Measurements from ENCODE around the gene CCDC33. TPM values are rescaled to one million over a fixed set of nuclear protein-coding genes. Genes with fewer than 3 reads are reported as not detected.

The CCDC33 gene
- total and polyA plus RNA-seq, 2 experiments from 2014 or later = 2.6 to 2.8 TPM

DNA sequence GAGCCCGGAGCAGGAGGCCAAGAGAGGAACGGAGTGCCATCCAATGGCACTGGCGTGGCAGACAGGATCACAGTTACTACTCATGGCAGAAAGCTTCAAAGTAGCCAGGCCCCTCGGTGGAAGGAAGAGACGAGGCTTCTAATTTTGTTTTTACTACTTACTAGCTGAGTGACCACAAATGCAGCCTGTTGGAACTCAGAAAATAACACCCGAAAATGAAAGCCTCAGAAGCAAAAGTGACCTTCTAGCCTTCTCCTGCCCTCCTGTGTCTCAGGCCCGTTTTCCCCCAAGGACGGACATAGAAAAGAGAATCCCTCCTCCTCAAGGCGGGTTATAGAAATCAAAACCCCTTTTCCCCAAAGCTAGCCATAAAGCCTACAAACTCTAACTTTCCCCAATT lies 23.6 kb upstream of the CCDC33 start:
- H3K79me2 ChIP-seq (replicated peaks; ENCODE audit: insufficient read depth) = no peaks in the 10 kb centered on the region
- Mint-ChIP-seq H3K4me1 (peaks cover 82% of the 10 kb centered on the region), H3K9me3 (no peaks in the 10 kb centered on the region; the same call in 1 of the 3 replicates), H3K27me3 (ENCODE audit: insufficient read depth, low read depth, poor library complexity) (peaks cover 57% of the 10 kb centered on the region), H3K4me3 (no peak overlapping the region), H3K36me3 (ENCODE audit: low read depth) (peaks cover 20% of the 10 kb centered on the region; the same call in 2 of the 3 replicates), H3K27ac (no peak overlapping the region)
- H3K9me2 ChIP-seq (ENCODE audit: insufficient read depth) = no peaks in the 10 kb centered on the region
- no peaks in the 10 kb centered on the region for H3K36me3 ChIP-seq (ENCODE audit: insufficient read depth)
- TF ChIP-seq NANOG (IDR thresholded peaks at IDR 0.05; ENCODE audit: borderline replicate concordance) (no peak), STAT1 (IDR thresholded peaks at IDR 0.05; ENCODE audit: unreplicated experiment) (no peak), CREB1 (CRISPR knock-in tag; IDR thresholded peaks at IDR 0.05; ENCODE audit: low read depth) (no peak), EZH2phosphoT487 (IDR thresholded peaks at IDR 0.05; ENCODE audit: unreplicated experiment) (no peak), JUNB (IDR thresholded peaks at IDR 0.05; ENCODE audit: unreplicated experiment) (no peak), POLR2AphosphoS5 (IDR thresholded peaks at IDR 0.05; ENCODE audit: low read depth) (no peak)
- ATAC-seq (no peak), DNase-seq (ENCODE audit: low spot score) (no peak)
- peak overlapping the region; percentile 62; the same call in 1 of the 2 replicates for H3K4me2 ChIP-seq
- peaks cover 73% of the 10 kb centered on the region for H3K4me1 ChIP-seq (ENCODE audit: insufficient read depth)
- no peak overlapping the region for H3K4me3 ChIP-seq
- H4K20me1 ChIP-seq (replicated peaks; ENCODE audit: insufficient read depth) = 0 out of 2 replicates have a peak, but pooled peaks cover 4% of the 10 kb centered on the region
- H2AFZ ChIP-seq = no peak overlapping the region
- H3F3A ChIP-seq (replicated peaks; ENCODE audit: low read depth) = peaks cover 9% of the 10 kb centered on the region
- H3K27ac ChIP-seq (ENCODE audit: low read depth) = no peak overlapping the region
- H3K27me3 ChIP-seq (ENCODE audit: insufficient read depth) = peaks cover 40% of the 10 kb centered on the region

- no peaks in the 10 kb centered on the region for H3K79me2 ChIP-seq (replicated peaks; ENCODE audit: insufficient read depth)
- H3K9me3 Mint-ChIP-seq = no peaks in the 10 kb centered on the region; the same call in 1 of the 3 replicates
- peaks cover 14% of the 10 kb centered on the region; the same call in 2 of the 3 replicates for H3K36me3 Mint-ChIP-seq (ENCODE audit: low read depth)
- peaks cover 54% of the 10 kb centered on the region for H3K27me3 Mint-ChIP-seq (ENCODE audit: insufficient read depth, low read depth, poor library complexity)
- H3K4me3 Mint-ChIP-seq = peak overlapping the region; percentile 11; the same call in 2 of the 3 replicates
- H3K4me3 ChIP-seq = peak overlapping the region; percentile 30; the same call in 1 of the 2 replicates
- peaks cover 66% of the 10 kb centered on the region for H3K4me1 ChIP-seq (ENCODE audit: insufficient read depth)
- H3K27ac Mint-ChIP-seq = no peak overlapping the region
- 0 out of 2 replicates have a peak, but pooled peaks cover 4% of the 10 kb centered on the region for H4K20me1 ChIP-seq (replicated peaks; ENCODE audit: insufficient read depth)
- peaks cover 53% of the 10 kb centered on the region for H3K27me3 ChIP-seq (ENCODE audit: insufficient read depth)
- H3K36me3 ChIP-seq (ENCODE audit: insufficient read depth) = no peaks in the 10 kb centered on the region
- DNase-seq (ENCODE audit: low spot score) (peak; percentile 79), ATAC-seq (peak; percentile 52)
- peak overlapping the region; percentile 67 for H3K4me2 ChIP-seq
- H3F3A ChIP-seq (replicated peaks; ENCODE audit: low read depth) = peaks cover 9% of the 10 kb centered on the region
- H3K4me1 Mint-ChIP-seq = peaks cover 69% of the 10 kb centered on the region
- H3K27ac ChIP-seq (ENCODE audit: low read depth) = no peak overlapping the region
- H2AFZ ChIP-seq = no peak overlapping the region
- H3K9me2 ChIP-seq (ENCODE audit: insufficient read depth) = no peaks in the 10 kb centered on the region
- TF ChIP-seq ZNF331 (CRISPR knock-in tag; IDR thresholded peaks at IDR 0.05; ENCODE audit: low read depth) (no peak), CTCF (conservative IDR thresholded peaks at IDR 0.05; ENCODE audit: low read depth in 2 of 2) (no peak), JUNB (IDR thresholded peaks at IDR 0.05; ENCODE audit: unreplicated experiment) (no peak), POLR2AphosphoS5 (IDR thresholded peaks at IDR 0.05; ENCODE audit: low read depth) (no peak), STAT1 (IDR thresholded peaks at IDR 0.05; ENCODE audit: unreplicated experiment) (no peak), EZH2phosphoT487 (IDR thresholded peaks at IDR 0.05; ENCODE audit: unreplicated experiment) (no peak)
- TF ChIP-seq, protein P1, sequence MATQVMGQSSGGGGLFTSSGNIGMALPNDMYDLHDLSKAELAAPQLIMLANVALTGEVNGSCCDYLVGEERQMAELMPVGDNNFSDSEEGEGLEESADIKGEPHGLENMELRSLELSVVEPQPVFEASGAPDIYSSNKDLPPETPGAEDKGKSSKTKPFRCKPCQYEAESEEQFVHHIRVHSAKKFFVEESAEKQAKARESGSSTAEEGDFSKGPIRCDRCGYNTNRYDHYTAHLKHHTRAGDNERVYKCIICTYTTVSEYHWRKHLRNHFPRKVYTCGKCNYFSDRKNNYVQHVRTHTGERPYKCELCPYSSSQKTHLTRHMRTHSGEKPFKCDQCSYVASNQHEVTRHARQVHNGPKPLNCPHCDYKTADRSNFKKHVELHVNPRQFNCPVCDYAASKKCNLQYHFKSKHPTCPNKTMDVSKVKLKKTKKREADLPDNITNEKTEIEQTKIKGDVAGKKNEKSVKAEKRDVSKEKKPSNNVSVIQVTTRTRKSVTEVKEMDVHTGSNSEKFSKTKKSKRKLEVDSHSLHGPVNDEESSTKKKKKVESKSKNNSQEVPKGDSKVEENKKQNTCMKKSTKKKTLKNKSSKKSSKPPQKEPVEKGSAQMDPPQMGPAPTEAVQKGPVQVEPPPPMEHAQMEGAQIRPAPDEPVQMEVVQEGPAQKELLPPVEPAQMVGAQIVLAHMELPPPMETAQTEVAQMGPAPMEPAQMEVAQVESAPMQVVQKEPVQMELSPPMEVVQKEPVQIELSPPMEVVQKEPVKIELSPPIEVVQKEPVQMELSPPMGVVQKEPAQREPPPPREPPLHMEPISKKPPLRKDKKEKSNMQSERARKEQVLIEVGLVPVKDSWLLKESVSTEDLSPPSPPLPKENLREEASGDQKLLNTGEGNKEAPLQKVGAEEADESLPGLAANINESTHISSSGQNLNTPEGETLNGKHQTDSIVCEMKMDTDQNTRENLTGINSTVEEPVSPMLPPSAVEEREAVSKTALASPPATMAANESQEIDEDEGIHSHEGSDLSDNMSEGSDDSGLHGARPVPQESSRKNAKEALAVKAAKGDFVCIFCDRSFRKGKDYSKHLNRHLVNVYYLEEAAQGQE (IDR thresholded peaks at IDR 0.05; ENCODE audit: unreplicated experiment) = no peak
- TF ChIP-seq, protein P2, sequence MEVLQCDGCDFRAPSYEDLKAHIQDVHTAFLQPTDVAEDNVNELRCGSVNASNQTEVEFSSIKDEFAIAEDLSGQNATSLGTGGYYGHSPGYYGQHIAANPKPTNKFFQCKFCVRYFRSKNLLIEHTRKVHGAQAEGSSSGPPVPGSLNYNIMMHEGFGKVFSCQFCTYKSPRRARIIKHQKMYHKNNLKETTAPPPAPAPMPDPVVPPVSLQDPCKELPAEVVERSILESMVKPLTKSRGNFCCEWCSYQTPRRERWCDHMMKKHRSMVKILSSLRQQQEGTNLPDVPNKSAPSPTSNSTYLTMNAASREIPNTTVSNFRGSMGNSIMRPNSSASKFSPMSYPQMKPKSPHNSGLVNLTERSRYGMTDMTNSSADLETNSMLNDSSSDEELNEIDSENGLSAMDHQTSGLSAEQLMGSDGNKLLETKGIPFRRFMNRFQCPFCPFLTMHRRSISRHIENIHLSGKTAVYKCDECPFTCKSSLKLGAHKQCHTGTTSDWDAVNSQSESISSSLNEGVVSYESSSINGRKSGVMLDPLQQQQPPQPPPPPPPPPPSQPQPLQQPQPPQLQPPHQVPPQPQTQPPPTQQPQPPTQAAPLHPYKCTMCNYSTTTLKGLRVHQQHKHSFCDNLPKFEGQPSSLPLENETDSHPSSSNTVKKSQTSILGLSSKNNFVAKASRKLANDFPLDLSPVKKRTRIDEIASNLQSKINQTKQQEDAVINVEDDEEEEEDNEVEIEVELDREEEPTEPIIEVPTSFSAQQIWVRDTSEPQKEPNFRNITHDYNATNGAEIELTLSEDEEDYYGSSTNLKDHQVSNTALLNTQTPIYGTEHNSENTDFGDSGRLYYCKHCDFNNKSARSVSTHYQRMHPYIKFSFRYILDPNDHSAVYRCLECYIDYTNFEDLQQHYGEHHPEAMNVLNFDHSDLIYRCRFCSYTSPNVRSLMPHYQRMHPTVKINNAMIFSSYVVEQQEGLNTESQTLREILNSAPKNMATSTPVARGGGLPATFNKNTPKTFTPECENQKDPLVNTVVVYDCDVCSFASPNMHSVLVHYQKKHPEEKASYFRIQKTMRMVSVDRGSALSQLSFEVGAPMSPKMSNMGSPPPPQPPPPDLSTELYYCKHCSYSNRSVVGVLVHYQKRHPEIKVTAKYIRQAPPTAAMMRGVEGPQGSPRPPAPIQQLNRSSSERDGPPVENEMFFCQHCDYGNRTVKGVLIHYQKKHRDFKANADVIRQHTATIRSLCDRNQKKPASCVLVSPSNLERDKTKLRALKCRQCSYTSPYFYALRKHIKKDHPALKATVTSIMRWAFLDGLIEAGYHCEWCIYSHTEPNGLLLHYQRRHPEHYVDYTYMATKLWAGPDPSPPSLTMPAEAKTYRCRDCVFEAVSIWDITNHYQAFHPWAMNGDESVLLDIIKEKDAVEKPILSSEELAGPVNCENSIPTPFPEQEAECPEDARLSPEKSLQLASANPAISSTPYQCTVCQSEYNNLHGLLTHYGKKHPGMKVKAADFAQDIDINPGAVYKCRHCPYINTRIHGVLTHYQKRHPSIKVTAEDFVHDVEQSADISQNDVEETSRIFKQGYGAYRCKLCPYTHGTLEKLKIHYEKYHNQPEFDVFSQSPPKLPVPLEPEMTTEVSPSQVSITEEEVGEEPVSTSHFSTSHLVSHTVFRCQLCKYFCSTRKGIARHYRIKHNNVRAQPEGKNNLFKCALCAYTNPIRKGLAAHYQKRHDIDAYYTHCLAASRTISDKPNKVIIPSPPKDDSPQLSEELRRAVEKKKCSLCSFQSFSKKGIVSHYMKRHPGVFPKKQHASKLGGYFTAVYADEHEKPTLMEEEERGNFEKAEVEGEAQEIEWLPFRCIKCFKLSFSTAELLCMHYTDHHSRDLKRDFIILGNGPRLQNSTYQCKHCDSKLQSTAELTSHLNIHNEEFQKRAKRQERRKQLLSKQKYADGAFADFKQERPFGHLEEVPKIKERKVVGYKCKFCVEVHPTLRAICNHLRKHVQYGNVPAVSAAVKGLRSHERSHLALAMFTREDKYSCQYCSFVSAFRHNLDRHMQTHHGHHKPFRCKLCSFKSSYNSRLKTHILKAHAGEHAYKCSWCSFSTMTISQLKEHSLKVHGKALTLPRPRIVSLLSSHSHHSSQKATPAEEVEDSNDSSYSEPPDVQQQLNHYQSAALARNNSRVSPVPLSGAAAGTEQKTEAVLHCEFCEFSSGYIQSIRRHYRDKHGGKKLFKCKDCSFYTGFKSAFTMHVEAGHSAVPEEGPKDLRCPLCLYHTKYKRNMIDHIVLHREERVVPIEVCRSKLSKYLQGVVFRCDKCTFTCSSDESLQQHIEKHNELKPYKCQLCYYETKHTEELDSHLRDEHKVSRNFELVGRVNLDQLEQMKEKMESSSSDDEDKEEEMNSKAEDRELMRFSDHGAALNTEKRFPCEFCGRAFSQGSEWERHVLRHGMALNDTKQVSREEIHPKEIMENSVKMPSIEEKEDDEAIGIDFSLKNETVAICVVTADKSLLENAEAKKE (CRISPR knock-in tag; IDR thresholded peaks at IDR 0.05) = no peak
These were observed 22.3 kb upstream of the CCDC33 start for GRCh38 chr15:74213858-74214284.

Measured in GM23338 (cell line).